ENCODE results near the gene MED15. TPM values are rescaled to one million over a fixed set of nuclear protein-coding genes. Genes with fewer than 3 reads are reported as not detected.

MED15 gene
- total and polyA plus RNA-seq, 10 of the 15 experiments (the other 5 are each of a cell fraction or from before 2014, with no cell fraction given): 1.4 to 75.2 (median 26.9) TPM

GRCh38 chr22:20553947-20554741, 46.7 kb downstream of the MED15 start:
- ATAC-seq (no peak), FAIRE-seq (no peak), DNase-seq (ENCODE audit: low read depth, low spot score) (no peak)
- TF ChIP-seq SMC3 (IDR thresholded peaks at IDR 0.05; ENCODE audit: borderline replicate concordance, low read length) (no peak), SPI1 (IDR thresholded peaks at IDR 0.05; ENCODE audit: borderline replicate concordance, insufficient read depth, low read depth, low read length) (no peak), BMI1 (IDR thresholded peaks at IDR 0.05; ENCODE audit: borderline replicate concordance) (no peak), CREB1 (IDR thresholded peaks at IDR 0.05; ENCODE audit: low read depth) (no peak), POLR2A (IDR thresholded peaks at IDR 0.05; ENCODE audit: low read depth, low read length) (peak; percentile 50; the same call in 1 of the 2 replicates)
- POLR2A ChIA-PET: no interaction called here
- Histone ChIP-seq H2AFZ (ENCODE audit: control insufficient read depth, low read depth, low read length) (no peak overlapping the region), H3K9me3 (replicated peaks; ENCODE audit: control insufficient read depth, insufficient read depth, low read length) (peaks cover 3% of the 10 kb centered on the region; the same call in 1 of the 3 replicates), H4K20me1 (ENCODE audit: control insufficient read depth, insufficient read depth) (peaks cover 5% of the 10 kb centered on the region; the same call in 1 of the 2 replicates), H3K27me3 (replicated peaks in 1 of 2; ENCODE audit: control insufficient read depth in 2 of 2, insufficient read depth in 2 of 2, low read length in 1 of 2) (no peaks in the 10 kb centered on the region), H3K4me3 (no peak overlapping the region), H3K27ac (ENCODE audit: control insufficient read depth, insufficient read depth) (no peak overlapping the region), H3K79me2 (ENCODE audit: control insufficient read depth, insufficient read depth, low read length) (peaks cover 8% of the 10 kb centered on the region), H3K9ac (ENCODE audit: control insufficient read depth, insufficient read depth, low read length) (no peak overlapping the region), H3K36me3 (ENCODE audit: control insufficient read depth in 2 of 2, insufficient read depth in 2 of 2, low read length in 1 of 2) (peaks cover 48 to 60% of the 10 kb centered on the region in 2 experiments), H3K4me1 (ENCODE audit: control insufficient read depth, insufficient read depth, low read length) (peaks cover 20% of the 10 kb centered on the region), H3K4me2 (ENCODE audit: control insufficient read depth, insufficient read depth) (no peak overlapping the region)
- CTCF ChIA-PET: interaction anchor here (4.3 kb wide), 1 partner anchor 10 kb away, joined by 29 read pairs; no protein-coding TSS in a partner anchor
- in situ Hi-C loops (cut with MboI) (no loop called here), intact Hi-C loops (cut with micrococcal nuclease; ENCODE audit: unreplicated experiment) (no loop called here)
- RAD21 ChIA-PET (ENCODE audit: unreplicated experiment): no interaction called here
- 98% methylated on average over 8 of the region's 8 CpGs for WGBS (ENCODE audit: insufficient coverage, insufficient replicate concordance, low lambda C conversion rate, missing lambda C conversion rate)
- SMC1A ChIA-PET (ENCODE audit: uncharacterized antibody, unreplicated experiment): no interaction called here
- BruUV-seq (replicated peaks): no TSS peak

GRCh38 chr22:20554824-20555223, 47.4 kb downstream of the MED15 start:
- WGBS (ENCODE audit: insufficient coverage, insufficient replicate concordance, low lambda C conversion rate, missing lambda C conversion rate): 98% methylated on average over 14 of the region's 14 CpGs
- ChIA-PET CTCF (interaction anchor here (4.3 kb wide), 1 partner anchor 10 kb away, joined by 29 read pairs; no protein-coding TSS in a partner anchor), POLR2A (no interaction called here), SMC1A (ENCODE audit: uncharacterized antibody, unreplicated experiment) (no interaction called here), RAD21 (ENCODE audit: unreplicated experiment) (no interaction called here)
- no peak for DNase-seq (ENCODE audit: low read depth, low spot score)
- Histone ChIP-seq H2AFZ (ENCODE audit: control insufficient read depth, low read depth, low read length) (no peak overlapping the region), H3K79me2 (ENCODE audit: control insufficient read depth, insufficient read depth, low read length) (peaks cover 7% of the 10 kb centered on the region), H3K4me3 (no peak overlapping the region), H3K27me3 (replicated peaks in 1 of 2; ENCODE audit: control insufficient read depth in 2 of 2, insufficient read depth in 2 of 2, low read length in 1 of 2) (no peaks in the 10 kb centered on the region), H3K27ac (ENCODE audit: control insufficient read depth, insufficient read depth) (no peak overlapping the region), H3K4me2 (ENCODE audit: control insufficient read depth, insufficient read depth) (no peak overlapping the region), H3K9ac (ENCODE audit: control insufficient read depth, insufficient read depth, low read length) (no peak overlapping the region), H3K9me3 (replicated peaks; ENCODE audit: control insufficient read depth, insufficient read depth, low read length) (peaks cover 3% of the 10 kb centered on the region; the same call in 1 of the 3 replicates), H3K36me3 (ENCODE audit: control insufficient read depth in 2 of 2, insufficient read depth in 2 of 2, low read length in 1 of 2) (peaks cover 48 to 64% of the 10 kb centered on the region in 2 experiments), H3K4me1 (ENCODE audit: control insufficient read depth, insufficient read depth, low read length) (peaks cover 15% of the 10 kb centered on the region), H4K20me1 (ENCODE audit: control insufficient read depth, insufficient read depth) (peaks cover 5% of the 10 kb centered on the region; the same call in 1 of the 2 replicates)
- ATAC-seq: no peak
- FAIRE-seq: no peak
- in situ Hi-C loops (cut with MboI) (no loop called here), intact Hi-C loops (cut with micrococcal nuclease; ENCODE audit: unreplicated experiment) (no loop called here)
- no TSS peak for BruUV-seq (replicated peaks)
- no peak for TF ChIP-seq SMC3 (IDR thresholded peaks at IDR 0.05; ENCODE audit: borderline replicate concordance, low read length)
- TF ChIP-seq TAF1 (IDR thresholded peaks at IDR 0.05; ENCODE audit: borderline replicate concordance, low read depth, low read length): no peak
- no peak for TF ChIP-seq BRCA1 (IDR thresholded peaks at IDR 0.05; ENCODE audit: low read depth, low read length)
- TF ChIP-seq SUPT20H (IDR thresholded peaks at IDR 0.05; ENCODE audit: borderline replicate concordance, control insufficient read depth, low read depth, low read length): no peak
- TF ChIP-seq ZBTB11 (CRISPR knock-in tag; IDR thresholded peaks at IDR 0.05): no peak
- no peak for TF ChIP-seq RAD21 (IDR thresholded peaks at IDR 0.05; ENCODE audit: insufficient read depth, low read depth, low read length)
- TF ChIP-seq NBN (IDR thresholded peaks at IDR 0.05): no peak
- TF ChIP-seq HDAC6 (IDR thresholded peaks at IDR 0.05; ENCODE audit: unreplicated experiment): no peak
- no peak for TF ChIP-seq MXI1 (IDR thresholded peaks at IDR 0.05; ENCODE audit: low read depth, low read length)

Data from GM12878 (cell line).